Hepatocyte (in vitro differentiated cells): ENCODE measurements around the gene SAMD4A. TPM values are rescaled to one million over a fixed set of nuclear protein-coding genes. Genes with fewer than 3 reads are reported as not detected.

Experiments
- DNase-seq: peaks from one replicate; pipeline ENCODE4 v3.0.0-alpha.2; 2016; ENCODE audit warnings: low spot score
- H2AFZ ChIP-seq: fragments of 200-600 bp; sonication (generic); 2 replicates; pipeline ENCODE4 v1.6.0; 2016; ENCODE audit warnings: antibody characterized with exemption, mild to moderate bottlenecking
- H3K27ac ChIP-seq: fragments of 200-600 bp; sonication (generic); 2 replicates; pipeline ENCODE4 v1.5.1; 2016; ENCODE audit warnings: mild to moderate bottlenecking
- H3K27me3 ChIP-seq: fragments of 200-600 bp; sonication (generic); 2 replicates; pipeline ENCODE4 v1.6.1; 2016
- H3K36me3 ChIP-seq: fragments of 200-600 bp; sonication (generic); replicated peaks from 2 replicates; pipeline ENCODE4 v1.5.1; 2016; ENCODE audit warnings: low read depth; ENCODE audit not compliant: insufficient read depth
- H3K4me1 ChIP-seq: fragments of 200-600 bp; sonication (generic); 2 replicates; pipeline ENCODE4 v1.5.1; 2016; ENCODE audit warnings: mild to moderate bottlenecking, moderate library complexity; ENCODE audit not compliant: insufficient read depth
- H3K4me2 ChIP-seq: fragments of 200-600 bp; sonication (generic); 2 replicates; pipeline ENCODE4 v1.6.0; 2016
- H3K4me3 ChIP-seq: fragments of 200-600 bp; sonication (generic); 2 replicates; pipeline ENCODE4 v1.5.1; 2016; ENCODE audit warnings: mild to moderate bottlenecking
- H3K79me2 ChIP-seq: fragments of 200-600 bp; sonication (generic); 2 replicates; pipeline ENCODE4 v1.6.0; 2017; ENCODE audit warnings: mild to moderate bottlenecking
- H3K9me2 ChIP-seq: fragments of 200-600 bp; sonication (generic); replicated peaks from 2 replicates; pipeline ENCODE4 v1.6.0; 2017; ENCODE audit warnings: mild to moderate bottlenecking; ENCODE audit not compliant: insufficient read depth
- H3K9me3 ChIP-seq: fragments of 200-600 bp; sonication (generic); 2 replicates; pipeline ENCODE4 v1.5.1; 2016; ENCODE audit warnings: low read depth, mild to moderate bottlenecking
- H4K20me1 ChIP-seq: fragments of 200-600 bp; sonication (generic); 2 replicates; pipeline ENCODE4 v1.6.0; 2016; ENCODE audit warnings: mild to moderate bottlenecking; ENCODE audit not compliant: insufficient read depth, poor library complexity, severe bottlenecking
- EZH2 ChIP-seq: fragments of 200-600 bp; sonication (generic); IDR thresholded peaks from 2 replicates; pipeline ENCODE4 v1.6.1; 2016; ENCODE audit warnings: antibody characterized with exemption, mild to moderate bottlenecking, borderline replicate concordance
- EZH2phosphoT487 ChIP-seq: fragments of 200-600 bp; sonication (generic); IDR thresholded peaks from one replicate; pipeline ENCODE4 v1.6.1; 2018; ENCODE audit warnings: antibody characterized with exemption, mild to moderate bottlenecking, low read depth, moderate library complexity; ENCODE audit not compliant: unreplicated experiment, severe bottlenecking
- WGBS: methylation state at CpG from one replicate; pipeline ENCODE4 v1.1.6; 2016; ENCODE audit warnings: low lambda C conversion rate; ENCODE audit errors: missing lambda C conversion rate; 5-methylcytosine and 5-hydroxymethylcytosine counted together
- polyA plus RNA-seq: library from polyadenylated mRNA; unstranded; fragments of >200 nt; fragmentation: Nextera tagmentation; extraction: Ambion mirVana; gene quantifications from 2 replicates; pipeline ENCODE4 v1.2.1, GENCODE V29; 2016
- total RNA-seq: library from RNA; depleted of rRNA; stranded (reverse); fragments of >200 nt; gene quantifications from 2 replicates; pipeline ENCODE4 v1.2.3, GENCODE V29; 2014
- TF ChIP-seq, protein P1 (sequence below): fragments of 200-600 bp; sonication (generic); IDR thresholded peaks from 2 replicates; pipeline ENCODE4 v1.5.1; 2016; ENCODE audit warnings: antibody characterized with exemption, mild to moderate bottlenecking; ENCODE audit not compliant: poor library complexity

SAMD4A gene
- total and polyA plus RNA-seq, 2 experiments from 2014 or later: 10.5 to 15.7 TPM

DNA sequence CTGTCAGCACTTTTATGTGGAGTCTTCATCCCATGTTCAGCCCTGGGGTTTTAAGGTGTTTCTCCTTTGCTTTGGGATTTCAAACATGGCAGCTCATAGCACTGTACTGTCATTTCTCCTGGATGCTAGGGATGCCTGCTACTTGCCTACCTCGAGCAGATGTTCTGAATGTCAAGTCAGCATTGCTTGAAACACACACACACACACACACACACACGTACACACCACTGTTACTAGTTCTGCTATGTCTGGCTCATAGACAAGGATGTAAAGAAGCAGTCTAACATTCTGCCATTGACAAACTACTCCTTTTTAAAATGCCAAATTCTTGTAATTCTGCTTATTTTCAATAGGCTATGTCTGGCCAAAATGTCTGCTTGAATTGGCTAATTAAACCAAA, 72.7 kb downstream of the SAMD4A start:
- no peak for DNase-seq
- H3K27ac ChIP-seq: no peak overlapping the region
- H3K36me3 ChIP-seq: no peaks in the 10 kb centered on the region
- H3K4me1 ChIP-seq: peaks cover 24% of the 10 kb centered on the region
- H2AFZ ChIP-seq: no peak overlapping the region
- WGBS: 84% methylated on average over 2 of the region's 2 CpGs
- H3K4me2 ChIP-seq: no peak overlapping the region
- H3K79me2 ChIP-seq: peaks cover 28% of the 10 kb centered on the region
- H4K20me1 ChIP-seq: no peaks in the 10 kb centered on the region
- H3K9me2 ChIP-seq: no peaks in the 10 kb centered on the region
- no peaks in the 10 kb centered on the region for H3K9me3 ChIP-seq
- TF ChIP-seq, protein P1, sequence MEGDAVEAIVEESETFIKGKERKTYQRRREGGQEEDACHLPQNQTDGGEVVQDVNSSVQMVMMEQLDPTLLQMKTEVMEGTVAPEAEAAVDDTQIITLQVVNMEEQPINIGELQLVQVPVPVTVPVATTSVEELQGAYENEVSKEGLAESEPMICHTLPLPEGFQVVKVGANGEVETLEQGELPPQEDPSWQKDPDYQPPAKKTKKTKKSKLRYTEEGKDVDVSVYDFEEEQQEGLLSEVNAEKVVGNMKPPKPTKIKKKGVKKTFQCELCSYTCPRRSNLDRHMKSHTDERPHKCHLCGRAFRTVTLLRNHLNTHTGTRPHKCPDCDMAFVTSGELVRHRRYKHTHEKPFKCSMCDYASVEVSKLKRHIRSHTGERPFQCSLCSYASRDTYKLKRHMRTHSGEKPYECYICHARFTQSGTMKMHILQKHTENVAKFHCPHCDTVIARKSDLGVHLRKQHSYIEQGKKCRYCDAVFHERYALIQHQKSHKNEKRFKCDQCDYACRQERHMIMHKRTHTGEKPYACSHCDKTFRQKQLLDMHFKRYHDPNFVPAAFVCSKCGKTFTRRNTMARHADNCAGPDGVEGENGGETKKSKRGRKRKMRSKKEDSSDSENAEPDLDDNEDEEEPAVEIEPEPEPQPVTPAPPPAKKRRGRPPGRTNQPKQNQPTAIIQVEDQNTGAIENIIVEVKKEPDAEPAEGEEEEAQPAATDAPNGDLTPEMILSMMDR: no peak
- TF ChIP-seq EZH2: no peak
- no peak for TF ChIP-seq EZH2phosphoT487
- no peak overlapping the region for H3K4me3 ChIP-seq
- H3K27me3 ChIP-seq: no peaks in the 10 kb centered on the region

DNA sequence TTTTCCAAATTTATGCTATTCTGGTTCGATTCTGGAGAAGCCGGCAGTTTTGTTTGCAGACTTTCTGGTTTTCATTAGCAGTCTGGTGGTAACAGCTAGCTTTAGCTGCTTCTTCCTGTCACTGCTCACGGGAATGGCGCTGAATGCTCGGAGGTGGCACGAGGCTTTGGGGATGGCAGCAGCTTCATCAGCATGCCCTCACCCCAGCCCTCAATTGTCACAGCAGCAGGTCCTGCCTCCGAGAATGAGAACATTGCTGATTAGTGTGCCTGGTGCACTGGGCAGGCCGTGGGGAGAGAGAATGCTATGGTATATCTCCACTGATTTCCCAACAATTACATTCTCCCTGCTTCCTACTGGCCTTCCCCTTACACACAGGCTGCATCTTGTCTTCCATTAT, 73.6 kb downstream of the SAMD4A start:
- no peak for DNase-seq
- H3K9me3 ChIP-seq: no peaks in the 10 kb centered on the region

DNA sequence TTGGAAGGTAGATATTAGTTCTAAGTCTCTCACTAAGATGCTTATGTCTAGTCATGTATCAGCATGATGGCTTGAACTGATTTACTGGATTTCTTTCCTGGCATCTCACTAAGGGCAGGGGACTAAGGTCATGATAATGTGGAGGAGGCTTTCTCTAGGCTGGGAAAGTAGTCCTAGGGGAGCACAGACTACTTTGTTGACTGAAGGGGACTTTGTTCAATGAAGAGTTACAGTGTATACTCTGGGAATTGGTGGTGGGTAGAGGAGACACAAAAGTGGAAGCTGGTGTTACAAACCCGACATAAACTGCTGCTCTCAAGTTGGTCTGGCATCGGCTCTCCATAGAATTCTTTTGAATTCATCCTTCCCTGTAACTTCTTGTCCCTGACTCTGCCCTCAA, 75.2 kb downstream of the SAMD4A start:
- Histone ChIP-seq H3K27ac (no peak overlapping the region), H3K27me3 (no peaks in the 10 kb centered on the region), H2AFZ (no peak overlapping the region), H3K79me2 (peaks cover 23% of the 10 kb centered on the region), H3K9me2 (no peaks in the 10 kb centered on the region), H3K4me1 (peaks cover 26% of the 10 kb centered on the region), H4K20me1 (no peaks in the 10 kb centered on the region), H3K9me3 (no peaks in the 10 kb centered on the region), H3K4me2 (no peak overlapping the region), H3K36me3 (no peaks in the 10 kb centered on the region), H3K4me3 (no peak overlapping the region)
- TF ChIP-seq EZH2 (no peak), EZH2phosphoT487 (no peak)
- TF ChIP-seq, protein P1: no peak
- 46% methylated on average over 2 of the region's 2 CpGs for WGBS
- no peak for DNase-seq

More for the DNA sequence above, 73.6 kb downstream of the SAMD4A start:
- H4K20me1 ChIP-seq: no peaks in the 10 kb centered on the region
- H3K27me3 ChIP-seq: no peaks in the 10 kb centered on the region
- H2AFZ ChIP-seq: no peak overlapping the region
- TF ChIP-seq EZH2phosphoT487: no peak
- TF ChIP-seq, protein P1: no peak
- no peak for TF ChIP-seq EZH2
- 54% methylated on average over 8 of the region's 8 CpGs for WGBS
- H3K27ac ChIP-seq: no peak overlapping the region
- no peaks in the 10 kb centered on the region for H3K36me3 ChIP-seq
- H3K4me3 ChIP-seq: no peak overlapping the region
- peaks cover 25% of the 10 kb centered on the region for H3K79me2 ChIP-seq
- peaks cover 26% of the 10 kb centered on the region for H3K4me1 ChIP-seq
- H3K4me2 ChIP-seq: peak overlapping the region; percentile 15
- no peaks in the 10 kb centered on the region for H3K9me2 ChIP-seq
